HepG2 (cell line): ENCODE data around the gene CYSRT1. TPM values are rescaled to one million over a fixed set of nuclear protein-coding genes. Genes with fewer than 3 reads are reported as not detected.

Experiments
- ATF7-NPFF ChIP-seq: sonication (generic); formaldehyde crosslinking; IDR thresholded peaks from 2 replicates; pipeline ENCODE4 v1.8.1; 2023; ENCODE audit warnings: mild to moderate bottlenecking, low read depth, missing genetic modification reagents, moderate library complexity
- CBFB ChIP-seq: sonication (generic); formaldehyde crosslinking; IDR thresholded peaks from 2 replicates; pipeline ENCODE4 v1.4.0; 2020; ENCODE audit warnings: missing genetic modification reagents
- DRAP1 ChIP-seq: IDR thresholded peaks from 2 replicates; pipeline ENCODE4 v1.6.1; 2016; ENCODE audit warnings: missing genetic modification reagents, missing compliant biosample characterization
- EP300 ChIP-seq, 3 experiments: sonication (generic) in 1 of 3; formaldehyde crosslinking in 1 of 3; IDR thresholded peaks; 2 replicates each; pipeline versions ENCODE4 v1.5.1 to v1.6.1; 2011 to 2020; ENCODE audit warnings: low read depth in 2 of 3, low read length in 2 of 3, borderline replicate concordance in 1 of 3, improper control_type of control experiment in 1 of 3, mild to moderate bottlenecking in 1 of 3, missing genetic modification reagents in 1 of 3, moderate library complexity in 1 of 3
- EZH2 ChIP-seq: conservative IDR thresholded peaks from 2 replicates; pipeline ENCODE4 v1.6.1; 2012; ENCODE audit warnings: mild to moderate bottlenecking, low read depth, low read length, moderate library complexity
- FOXM1 ChIP-seq: sonication (generic); formaldehyde crosslinking; IDR thresholded peaks from 2 replicates; pipeline ENCODE4 v1.5.0; 2020; ENCODE audit warnings: missing genetic modification reagents
- HBP1 ChIP-seq: IDR thresholded peaks from 2 replicates; pipeline ENCODE4 v1.6.1; 2016; ENCODE audit warnings: low read depth, control low read depth
- HMGXB4 ChIP-seq, 2 experiments: sonication (generic) in 1 of 2; formaldehyde crosslinking in 1 of 2; IDR thresholded peaks; 2 replicates each; pipeline versions ENCODE4 v1.4.0 to v1.6.1; 2018 to 2020; ENCODE audit warnings: missing genetic modification reagents in 2 of 2, borderline replicate concordance in 1 of 2, low read depth in 1 of 2, mild to moderate bottlenecking in 1 of 2, missing biosample characterization in 1 of 2
- NCOA5 ChIP-seq: sonication (generic); formaldehyde crosslinking; IDR thresholded peaks from 2 replicates; pipeline ENCODE4 v1.4.0; 2020; ENCODE audit warnings: missing genetic modification reagents
- PHF20 ChIP-seq: sonication (generic); formaldehyde crosslinking; IDR thresholded peaks from 2 replicates; pipeline ENCODE4 v1.5.0; 2020; ENCODE audit warnings: mild to moderate bottlenecking, missing genetic modification reagents
- PLSCR1 ChIP-seq: sonication (generic); formaldehyde crosslinking; IDR thresholded peaks from 2 replicates; pipeline ENCODE4 v1.5.0; 2020; ENCODE audit warnings: missing genetic modification reagents, mild to moderate bottlenecking, borderline replicate concordance
- RBFOX2 ChIP-seq: fragments of 200-400 bp; formaldehyde crosslinking; IDR thresholded peaks from 2 replicates; pipeline ENCODE4 v1.6.1; 2017; ENCODE audit warnings: low read depth, mild to moderate bottlenecking, low read length
- SATB2 ChIP-seq: sonication (generic); formaldehyde crosslinking; IDR thresholded peaks from 2 replicates; pipeline ENCODE4 v1.5.0; 2020; ENCODE audit warnings: missing genetic modification reagents
- SUZ12 ChIP-seq: fragments of 150-350 bp; IDR thresholded peaks from 2 replicates; pipeline ENCODE4 v1.6.1; 2014; ENCODE audit warnings: low read depth, low read length
- TBX2 ChIP-seq: sonication (generic); formaldehyde crosslinking; IDR thresholded peaks from 2 replicates; pipeline ENCODE4 v1.5.0; 2020; ENCODE audit warnings: missing genetic modification reagents, mild to moderate bottlenecking, borderline replicate concordance
- YY1 ChIP-seq: IDR thresholded peaks from 2 replicates; pipeline ENCODE4 v1.6.1; 2011; ENCODE audit warnings: low read length, low read depth, moderate library complexity, mild to moderate bottlenecking; ENCODE audit not compliant: insufficient read depth, insufficient replicate concordance
- ZFAT ChIP-seq: sonication (generic); formaldehyde crosslinking; conservative IDR thresholded peaks from 2 replicates; pipeline ENCODE4 v1.8.1; 2023; ENCODE audit warnings: missing genetic modification reagents, inconsistent platforms
- ZKSCAN1 ChIP-seq: fragments of 150-350 bp; IDR thresholded peaks from 2 replicates; pipeline ENCODE4 v1.6.1; 2014; ENCODE audit warnings: low read length
- ZNF101 ChIP-seq: sonication (generic); formaldehyde crosslinking; IDR thresholded peaks from 2 replicates; pipeline ENCODE4 v1.4.0; 2020; ENCODE audit warnings: mild to moderate bottlenecking, low read depth, missing genetic modification reagents, borderline replicate concordance
- ZNF383 ChIP-seq: sonication (generic); formaldehyde crosslinking; IDR thresholded peaks from 2 replicates; pipeline ENCODE4 v1.4.0; 2020; ENCODE audit warnings: missing genetic modification reagents, mild to moderate bottlenecking, borderline replicate concordance
- ZNF557 ChIP-seq: sonication (generic); formaldehyde crosslinking; IDR thresholded peaks from 2 replicates; pipeline ENCODE4 v1.4.0; 2020; ENCODE audit warnings: missing genetic modification reagents
- ZNF576 ChIP-seq: sonication (generic); formaldehyde crosslinking; IDR thresholded peaks from 2 replicates; pipeline ENCODE4 v1.4.0; 2020; ENCODE audit warnings: mild to moderate bottlenecking, missing genetic modification reagents
- ZNF790 ChIP-seq: sonication (generic); formaldehyde crosslinking; IDR thresholded peaks from 2 replicates; pipeline ENCODE4 v1.8.0; 2022; ENCODE audit warnings: missing genetic modification reagents, mild to moderate bottlenecking, borderline replicate concordance
- ZSCAN31 ChIP-seq: sonication (generic); formaldehyde crosslinking; IDR thresholded peaks from 2 replicates; pipeline ENCODE4 v1.5.0; 2020; ENCODE audit warnings: low read depth, mild to moderate bottlenecking, missing genetic modification reagents
- polyA plus RNA-seq, 8 experiments: library from polyadenylated mRNA; depleted of rRNA in 3 of 8; stranded (reverse) in 7 of 8; unstranded in 1 of 8; fragments of >200 nt; fragmentation: Illumina TruSeq in 4 of 8; extraction: Trizol in 4 of 8; gene quantifications; 2 replicates each; pipeline versions ENCODE4 v1.2.1 to v1.2.3, GENCODE V29; 2011 to 2016; ENCODE audit warnings: low read depth in 4 of 8, missing spikeins in 1 of 8, mixed read lengths in 1 of 8; ENCODE audit not compliant: insufficient read depth in 1 of 8
- total RNA-seq, 5 experiments: library from RNA; depleted of rRNA; stranded (reverse); fragments of >200 nt; fragmentation: Illumina TruSeq; extraction: Trizol; gene quantifications; 2 replicates each; pipeline ENCODE4 v1.2.3, GENCODE V29; 2016; ENCODE audit warnings: low read depth in 1 of 5

CYSRT1 gene
- total and polyA plus RNA-seq, 2 of the 13 experiments (the other 11 are each of a cell fraction or from before 2014, with no cell fraction given), result 1.5 to 2.1 TPM

- TF ChIP-seq EP300 (IDR thresholded peaks at IDR 0.05; ENCODE audit: low read depth in 2 of 2, low read length in 2 of 2) (no peak), EP300 (CRISPR knock-in tag; IDR thresholded peaks at IDR 0.05; ENCODE audit: borderline replicate concordance) (no peak; the same call in 1 of the 2 replicates), ZSCAN31 (CRISPR knock-in tag) (no peak; the same call in 1 of the 2 replicates), NCOA5 (CRISPR knock-in tag) (no peak), FOXM1 (CRISPR knock-in tag) (no peak), ZFAT (CRISPR knock-in tag) (no peak), SATB2 (CRISPR knock-in tag) (no peak), PLSCR1 (CRISPR knock-in tag) (no peak), SUZ12 (no peak), TBX2 (CRISPR knock-in tag) (peak; percentile 55; the same call in 1 of the 2 replicates), ZNF101 (no peak), DRAP1 (peak; percentile 35; the same call in 1 of the 2 replicates), YY1 (peak; percentile 31), ZNF576 (CRISPR knock-in tag) (no peak), PHF20 (peak; percentile 20), ATF7-NPFF (CRISPR knock-in tag) (peak; percentile 79; the same call in 1 of the 2 replicates), CBFB (no peak), HMGXB4 (CRISPR knock-in tag; IDR thresholded peaks at IDR 0.05; ENCODE audit: borderline replicate concordance in 1 of 2, low read depth in 1 of 2) (peak in 1 of 2 experiments; percentile 67; a peak in 2 of 4 replicates), ZNF790 (CRISPR knock-in tag) (no peak), EZH2 (no peak), ZNF383 (CRISPR knock-in tag) (peak; percentile 45; the same call in 1 of the 2 replicates), ZKSCAN1 (no peak), RBFOX2 (peak; percentile 68), ZNF557 (CRISPR knock-in tag) (0 out of 2 replicates have a peak, but pooled peaks have one; percentile 58), HBP1 (CRISPR knock-in tag) (no peak)
Measured at GRCh38 chr9:137229903-137230704, 5.1 kb downstream of the CYSRT1 start (continued).
